ENCODE measurements around the gene PHC2. TPM values are rescaled to one million over a fixed set of nuclear protein-coding genes. Genes with fewer than 3 reads are reported as not detected.

The PHC2 gene
- total and polyA plus RNA-seq, 9 of the 15 experiments (the other 6 are each of a cell fraction or from before 2014, with no cell fraction given) = 3.1 to 67.6 (median 34.6) TPM

GRCh38 chr1:33349778-33350610 is 80.9 kb downstream of the PHC2 start (continued):
- TF ChIP-seq ZNF507 (tag; conservative IDR thresholded peaks at IDR 0.05) (no peak), ZFP30 (CRISPR knock-in tag; IDR thresholded peaks at IDR 0.05; ENCODE audit: borderline replicate concordance) (no peak), DPF2 (IDR thresholded peaks at IDR 0.05) (peak; percentile 52; the same call in 1 of the 2 replicates), ZSCAN29 (IDR thresholded peaks at IDR 0.05) (no peak), SMARCE1 (IDR thresholded peaks at IDR 0.05) (0 out of 2 replicates have a peak, but pooled peaks have one; percentile 64), SNAPC5 (CRISPR knock-in tag; IDR thresholded peaks at IDR 0.05) (no peak), TRIM28 (IDR thresholded peaks at IDR 0.05) (no peak), ZNF445 (CRISPR knock-in tag; IDR thresholded peaks at IDR 0.05; ENCODE audit: low read depth) (no peak), MCM7 (IDR thresholded peaks at IDR 0.05) (no peak), CTCF (IDR thresholded peaks at IDR 0.05 in 2 of 3, conservative IDR thresholded peaks at IDR 0.05 in 1 of 3; ENCODE audit: insufficient read depth in 2 of 3, low read depth in 1 of 3, low read length in 3 of 3) (no peak), NR2F6 (CRISPR knock-in tag; IDR thresholded peaks at IDR 0.05) (no peak), ZNF586 (CRISPR knock-in tag; conservative IDR thresholded peaks at IDR 0.05) (no peak), CBX5 (IDR thresholded peaks at IDR 0.05; ENCODE audit: borderline replicate concordance, low read depth) (no peak), ZNF239 (CRISPR knock-in tag; IDR thresholded peaks at IDR 0.05) (no peak), SIRT6 (IDR thresholded peaks at IDR 0.05; ENCODE audit: low read depth, low read length) (no peak), SMAD2 (IDR thresholded peaks at IDR 0.05; ENCODE audit: low read depth, low read length) (no peak), MNT (conservative IDR thresholded peaks at IDR 0.05) (peak; percentile 79 to 90), SETDB1 (IDR thresholded peaks at IDR 0.05; ENCODE audit: low read length) (no peak), ERF (CRISPR knock-in tag; IDR thresholded peaks at IDR 0.05) (peak; percentile 92), RUNX1 (IDR thresholded peaks at IDR 0.05; ENCODE audit: low read depth) (no peak), CTBP1 (IDR thresholded peaks at IDR 0.05; ENCODE audit: borderline replicate concordance) (peak; percentile 82), THRAP3 (IDR thresholded peaks at IDR 0.05; ENCODE audit: borderline replicate concordance) (no peak), RFX7 (CRISPR knock-in tag; IDR thresholded peaks at IDR 0.05) (0 out of 2 replicates have a peak, but pooled peaks have one; percentile 42), CBX2 (IDR thresholded peaks at IDR 0.05; ENCODE audit: insufficient read depth, low read length, poor library complexity, severe bottlenecking) (no peak), ELK3 (CRISPR knock-in tag; IDR thresholded peaks at IDR 0.05) (no peak), NBN (IDR thresholded peaks at IDR 0.05; ENCODE audit: low read depth) (0 out of 2 replicates have a peak, but pooled peaks have one; percentile 43), XRCC5 (IDR thresholded peaks at IDR 0.05; ENCODE audit: low read depth, low read length) (peak; percentile 53; the same call in 1 of the 2 replicates)

Data from K562 (cell line).